Activated CD8-positive, alpha-beta T cell treated with anti-CD3 and anti-CD28 coated beads, Interleukin-2, amount 10 ng/mL, durations not matched to agents 7 days and 5 days (primary cell): ENCODE results near the gene SRMS. TPM values are rescaled to one million over a fixed set of nuclear protein-coding genes. Genes with fewer than 3 reads are reported as not detected.
"Not testable (repeated sequence)": the region's sequence is repeated elsewhere in the genome, so short reads cannot be mapped to it uniquely, and the experiment has no call there.

Source experiments
- ATAC-seq: fragments of 150-1000 bp; cut with Tn5 transposase; one replicate; pipeline ENCODE4 v1.10.0; 2021; ENCODE audit warnings: moderate library complexity
- CTCF ChIA-PET: fragments of 350-600 bp; sonication (Branson Sonifier 250); formaldehyde crosslinking; loops from one replicate; lab custom pipeline; 2021; ENCODE audit warnings: antibody characterized with exemption; lab: Charles Lee
- POLR2A ChIA-PET: fragments of 350-600 bp; sonication (Branson Sonifier 250); formaldehyde crosslinking; loops from one replicate; lab custom pipeline; 2021; ENCODE audit warnings: antibody characterized with exemption; lab: Charles Lee
- DNase-seq: peaks from one replicate; pipeline ENCODE4 v3.0.0-alpha.2; 2020
- H3K27ac Mint-ChIP-seq: one replicate; pipeline ENCODE4 v1.8.0; 2021; ENCODE audit warnings: mild to moderate bottlenecking, mixed read lengths
- H3K27me3 Mint-ChIP-seq: one replicate; pipeline ENCODE4 v1.8.0; 2021; ENCODE audit warnings: low read depth, mixed read lengths
- H3K36me3 Mint-ChIP-seq: one replicate; pipeline ENCODE4 v1.8.0; 2021; ENCODE audit warnings: low read depth, mixed read lengths
- H3K4me1 Mint-ChIP-seq: one replicate; pipeline ENCODE4 v1.8.0; 2021; ENCODE audit warnings: low read depth, mixed read lengths
- H3K4me3 Mint-ChIP-seq: one replicate; pipeline ENCODE4 v1.8.0; 2021; ENCODE audit warnings: mild to moderate bottlenecking, mixed read lengths
- H3K9me3 Mint-ChIP-seq: one replicate; pipeline ENCODE4 v1.8.0; 2022; ENCODE audit warnings: mixed read lengths; ENCODE audit not compliant: insufficient read depth
- total RNA-seq, 2 experiments: library from RNA; stranded (reverse); gene quantifications; one replicate each; pipeline ENCODE4 v1.2.3, GENCODE V29; 2021

The SRMS gene
- total RNA-seq, 2 experiments from 2014 or later, result not detected

DNA sequence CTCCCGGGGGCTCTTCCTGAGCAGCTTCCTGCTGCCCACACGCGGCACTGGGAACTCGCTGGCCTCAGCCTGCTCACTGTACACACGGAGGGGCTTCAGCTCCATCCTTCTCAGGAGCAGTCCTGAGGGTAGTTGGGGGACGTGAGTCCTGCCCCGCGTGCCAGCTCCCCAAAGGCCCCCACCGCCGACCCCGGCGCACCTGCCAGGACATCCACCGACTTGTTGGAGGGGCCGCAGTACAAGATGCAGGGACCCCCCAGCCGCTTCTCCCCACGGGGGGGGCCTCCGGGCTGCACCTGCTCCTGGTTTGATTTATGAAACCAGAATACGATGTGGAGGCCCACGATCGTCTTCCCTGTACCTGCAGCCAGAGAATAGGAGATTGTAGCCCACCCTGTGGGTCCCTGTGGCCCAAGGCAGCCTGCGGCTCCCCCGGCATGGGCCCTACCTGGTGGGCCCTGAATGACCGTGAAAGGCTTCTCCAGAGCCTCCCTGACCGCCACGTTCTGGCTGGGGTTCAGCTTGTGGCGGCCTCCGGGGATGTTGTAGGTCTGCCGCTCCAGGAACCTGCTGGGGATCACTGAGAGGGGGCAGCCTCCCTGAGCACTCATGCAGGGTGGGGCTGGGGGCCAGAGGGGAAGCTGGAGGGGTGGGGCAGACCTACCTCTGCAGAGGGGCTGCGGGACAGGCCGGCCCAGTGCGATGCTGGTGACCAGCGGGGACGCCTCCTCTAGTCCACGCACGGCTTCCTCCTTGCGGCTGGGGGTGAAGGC lies 14.3 kb upstream of the SRMS start:
- H3K4me3 Mint-ChIP-seq, result no peak overlapping the region
- DNase-seq, result no peak
- H3K4me1 Mint-ChIP-seq, result peaks cover 3% of the 10 kb centered on the region
- H3K27ac Mint-ChIP-seq, result no peak overlapping the region
- no peaks in the 10 kb centered on the region for H3K9me3 Mint-ChIP-seq
- CTCF ChIA-PET, result interaction anchor here (0.7 kb wide), 1 partner anchor 24 kb away, joined by 3 read pairs; the partner anchor contains the start of gene PTK6
- ATAC-seq, result no peak
- peaks cover 41% of the 10 kb centered on the region for H3K36me3 Mint-ChIP-seq
- no peaks in the 10 kb centered on the region for H3K27me3 Mint-ChIP-seq
- POLR2A ChIA-PET, result no interaction called here

DNA sequence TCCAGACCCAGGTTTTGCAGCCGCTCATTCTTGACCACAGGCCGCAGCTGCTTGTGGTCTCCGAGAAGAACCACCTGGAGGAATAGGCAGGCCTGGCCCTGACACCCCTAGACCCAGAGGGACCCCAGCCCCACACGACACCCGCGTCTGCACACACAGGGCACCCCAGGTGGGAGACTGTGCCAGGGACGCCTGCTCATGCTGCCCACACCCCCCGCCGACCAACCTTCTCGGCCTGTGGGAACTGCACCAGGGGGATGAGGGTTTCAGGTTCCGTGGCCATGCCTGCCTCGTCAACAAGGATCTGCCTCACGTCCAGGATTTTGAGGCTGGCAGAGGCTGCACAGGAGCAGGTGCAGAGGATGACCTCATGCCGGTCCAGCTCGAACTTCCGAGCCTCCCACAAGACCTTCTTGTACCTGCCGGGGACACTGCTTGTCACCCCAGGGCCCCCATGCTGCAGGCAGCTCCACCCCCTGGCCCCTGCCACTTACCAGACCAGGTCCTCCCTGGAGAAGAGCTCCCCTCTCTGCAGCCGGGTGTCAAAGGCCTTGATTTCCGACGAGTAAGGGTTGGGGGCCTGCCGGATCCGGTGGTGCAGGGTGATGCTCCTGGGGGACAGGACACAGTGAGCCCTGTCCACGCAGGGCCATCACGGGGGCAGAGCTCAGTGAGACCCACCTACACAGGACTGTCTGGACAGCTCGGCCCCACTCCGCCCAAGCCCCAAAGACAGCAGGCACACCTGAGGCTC lies 13.5 kb upstream of the SRMS start:
- POLR2A ChIA-PET, result no interaction called here

DNA sequence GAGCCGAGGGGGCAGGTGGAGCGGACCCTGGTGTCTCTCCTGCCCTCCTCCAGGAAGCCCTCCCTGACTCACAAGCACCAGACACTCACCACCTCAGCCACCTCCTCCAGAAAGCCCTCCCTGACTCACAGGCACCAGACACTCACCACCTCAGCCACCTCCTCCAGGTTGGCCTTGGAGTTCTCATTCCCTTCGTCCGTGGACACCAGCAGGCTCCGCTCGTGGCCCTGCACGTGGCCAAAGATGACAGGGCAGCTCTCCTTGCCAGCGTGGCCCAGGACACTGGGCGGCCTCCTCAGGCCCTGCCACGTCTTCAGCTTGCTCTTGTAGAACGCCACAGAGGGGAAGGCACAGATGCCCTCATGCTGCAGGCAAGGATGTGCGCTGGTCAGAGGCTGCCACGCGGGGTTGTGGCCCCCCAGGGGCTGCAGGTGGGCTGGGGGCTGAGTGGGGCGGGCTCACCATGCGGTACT lies 12.8 kb upstream of the SRMS start:
- Mint-ChIP-seq H3K9me3 (no peaks in the 10 kb centered on the region), H3K4me1 (peaks cover 3% of the 10 kb centered on the region), H3K27ac (peak overlapping the region; percentile 60), H3K27me3 (no peaks in the 10 kb centered on the region), H3K36me3 (peaks cover 34% of the 10 kb centered on the region), H3K4me3 (no peak overlapping the region)
- no peak for DNase-seq
- no peak for ATAC-seq
- ChIA-PET CTCF (no interaction called here), POLR2A (no interaction called here)

More for the DNA sequence above, 13.5 kb upstream of the SRMS start:
- no peaks in the 10 kb centered on the region for H3K27me3 Mint-ChIP-seq
- CTCF ChIA-PET, result no interaction called here
- no peak overlapping the region for H3K4me3 Mint-ChIP-seq
- H3K36me3 Mint-ChIP-seq, result peaks cover 40% of the 10 kb centered on the region
- no peak for ATAC-seq
- DNase-seq, result no peak
- peaks cover 3% of the 10 kb centered on the region for H3K4me1 Mint-ChIP-seq
- H3K27ac Mint-ChIP-seq, result no peak overlapping the region
- H3K9me3 Mint-ChIP-seq, result no peaks in the 10 kb centered on the region

DNA sequence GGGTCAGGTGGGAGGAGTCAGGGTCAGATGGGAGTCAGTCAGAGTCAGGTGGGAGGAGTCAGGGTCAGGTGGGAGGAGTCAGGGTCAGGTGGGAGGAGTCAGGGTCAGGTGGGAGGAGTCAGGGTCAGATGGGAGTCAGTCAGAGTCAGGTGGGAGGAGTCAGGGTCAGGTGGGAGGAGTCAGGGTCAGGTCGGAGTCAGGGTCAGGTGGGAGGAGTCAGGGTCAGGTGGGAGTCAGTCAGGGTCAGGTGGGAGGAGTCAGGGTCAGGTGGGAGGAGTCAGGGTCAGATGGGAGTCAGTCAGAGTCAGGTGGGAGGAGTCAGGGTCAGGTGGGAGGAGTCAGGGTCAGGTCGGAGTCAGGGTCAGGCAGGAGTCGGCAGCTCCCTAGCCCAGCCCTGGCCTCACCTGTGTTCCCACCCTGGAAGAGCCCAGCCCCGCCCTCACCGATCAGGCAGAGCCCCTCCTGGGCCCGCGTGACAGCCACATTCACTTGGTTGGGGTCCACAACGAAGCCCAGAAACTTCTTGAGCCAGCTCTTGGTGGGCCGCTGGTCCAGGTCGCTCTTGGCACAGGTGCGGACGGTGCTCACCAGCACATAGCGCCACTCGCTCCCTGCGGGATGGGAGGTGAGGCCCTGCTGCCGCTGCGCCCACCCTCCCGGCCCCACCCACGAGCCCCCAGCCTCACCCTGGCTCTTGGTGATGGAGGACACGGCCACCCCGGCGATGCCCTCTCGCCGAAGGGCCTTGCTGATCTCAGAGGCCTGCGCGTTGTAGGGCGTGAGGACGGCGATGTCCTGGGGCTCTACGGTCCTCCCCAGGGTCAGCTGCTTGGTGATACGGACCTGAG lies 12.2 kb upstream of the SRMS start:
- H3K27ac Mint-ChIP-seq, H3K27me3 Mint-ChIP-seq, CTCF ChIA-PET, H3K4me3 Mint-ChIP-seq, H3K9me3 Mint-ChIP-seq, DNase-seq, H3K4me1 Mint-ChIP-seq, POLR2A ChIA-PET: not testable (repeated sequence)
- ATAC-seq, result peak; percentile 24
- peaks cover 34% of the 10 kb centered on the region for H3K36me3 Mint-ChIP-seq

DNA sequence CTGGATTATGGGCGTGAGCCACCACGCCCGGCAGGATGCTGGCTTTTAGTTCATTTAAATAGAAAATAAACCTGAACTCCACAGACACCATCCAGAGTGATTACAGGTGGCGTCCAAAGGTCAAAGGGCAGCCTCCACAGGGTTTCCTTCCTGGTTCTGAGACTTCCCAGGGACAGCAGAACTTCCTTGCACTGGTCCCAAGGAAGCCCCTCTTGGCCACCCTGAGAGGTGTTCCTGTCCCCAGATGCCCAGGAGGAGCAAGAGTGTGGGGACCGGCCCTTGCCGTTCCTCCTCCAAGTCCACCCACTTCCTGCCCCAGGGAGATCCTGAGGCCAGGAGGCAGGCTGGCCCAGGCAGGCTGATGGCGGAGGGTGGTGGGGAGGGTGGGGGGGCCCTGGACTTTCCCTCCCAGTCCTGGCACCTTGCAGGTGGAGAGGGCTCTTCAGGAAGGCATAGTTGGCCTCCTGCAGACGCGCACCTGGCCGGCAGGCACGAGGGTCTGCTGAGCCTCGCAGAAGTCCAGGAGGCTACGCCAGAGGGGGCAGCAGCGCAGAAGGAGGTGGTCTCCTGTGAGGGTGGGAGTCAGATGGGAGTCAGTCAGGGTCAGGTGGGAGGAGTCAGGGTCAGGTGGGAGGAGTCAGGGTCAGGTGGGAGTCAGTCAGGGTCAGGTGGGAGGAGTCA lies 11.4 kb upstream of the SRMS start:
- ChIA-PET POLR2A (no interaction called here), CTCF (no interaction called here)
- Mint-ChIP-seq H3K4me1 (peaks cover 6% of the 10 kb centered on the region), H3K4me3 (no peak overlapping the region), H3K27me3 (no peaks in the 10 kb centered on the region), H3K27ac (no peak overlapping the region), H3K9me3 (no peaks in the 10 kb centered on the region), H3K36me3 (peaks cover 30% of the 10 kb centered on the region)
- no peak for DNase-seq
- ATAC-seq, result no peak

DNA sequence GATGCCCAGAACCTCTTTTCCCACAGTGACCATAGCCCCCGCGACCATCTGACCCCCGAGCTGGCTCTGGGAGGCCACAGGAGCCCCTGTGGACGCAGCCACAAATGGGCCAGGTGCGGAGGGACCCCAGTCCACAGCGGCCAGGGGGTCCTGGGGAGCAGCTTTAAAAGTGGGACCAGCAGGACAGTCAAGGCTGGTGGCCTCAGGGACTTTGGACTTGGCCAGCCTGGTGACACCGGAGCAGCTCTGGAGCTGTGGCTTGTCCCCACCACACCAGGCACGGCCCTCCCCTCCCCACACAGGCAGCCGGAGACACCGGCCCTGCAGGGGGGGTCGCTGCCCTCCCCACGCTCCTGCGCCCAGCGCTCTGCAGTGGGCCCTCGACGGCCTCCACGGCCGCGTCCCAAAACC lies 9.9 kb upstream of the SRMS start:
- POLR2A ChIA-PET, result interaction anchor here (1.6 kb wide), 1 partner anchor 16 kb away, joined by 4 read pairs; no protein-coding TSS in a partner anchor
- Mint-ChIP-seq H3K27ac (no peak overlapping the region), H3K4me1 (peaks cover 15% of the 10 kb centered on the region), H3K9me3 (no peaks in the 10 kb centered on the region), H3K4me3 (no peak overlapping the region), H3K27me3 (no peaks in the 10 kb centered on the region), H3K36me3 (peaks cover 28% of the 10 kb centered on the region)
- ATAC-seq, result no peak
- no peak for DNase-seq
- CTCF ChIA-PET, result no interaction called here

DNA sequence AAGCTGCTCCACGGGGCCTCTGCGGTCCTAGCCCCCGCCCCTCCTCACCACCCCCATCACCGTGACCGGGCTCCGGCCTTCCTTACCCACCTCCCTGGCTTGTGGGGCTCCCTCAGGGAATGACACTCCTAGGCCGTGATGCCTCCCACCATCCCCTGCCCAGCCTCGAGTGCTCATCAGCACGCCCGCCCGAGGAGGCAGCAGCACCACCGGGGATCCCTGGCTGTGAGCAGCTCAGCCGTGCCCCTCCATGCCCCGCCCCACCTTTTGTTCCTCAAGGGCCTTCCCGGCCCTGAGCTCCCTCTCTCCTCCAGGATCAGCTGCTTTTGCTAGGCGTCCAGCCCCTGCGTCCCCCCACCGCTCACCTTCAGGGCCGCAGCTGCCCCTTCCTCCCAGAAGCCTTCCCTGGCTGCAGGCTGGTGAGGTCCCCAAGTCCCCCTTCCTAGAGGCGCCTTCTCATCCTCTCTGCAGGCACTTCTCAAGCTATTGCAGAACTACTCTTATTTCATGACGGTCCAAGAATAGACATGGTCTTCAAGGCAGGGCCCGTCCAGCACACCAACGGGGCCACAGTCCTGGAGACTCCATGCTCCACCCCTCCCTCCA lies 9.4 kb upstream of the SRMS start:
- Mint-ChIP-seq H3K4me3 (no peak overlapping the region), H3K27me3 (no peaks in the 10 kb centered on the region), H3K27ac (no peak overlapping the region), H3K4me1 (peaks cover 20% of the 10 kb centered on the region), H3K36me3 (peaks cover 27% of the 10 kb centered on the region), H3K9me3 (no peaks in the 10 kb centered on the region)
- ATAC-seq (no peak), DNase-seq (no peak)
- CTCF ChIA-PET, result no interaction called here
- POLR2A ChIA-PET, result interaction anchor here (1.6 kb wide), 1 partner anchor 16 kb away, joined by 4 read pairs; no protein-coding TSS in a partner anchor

DNA sequence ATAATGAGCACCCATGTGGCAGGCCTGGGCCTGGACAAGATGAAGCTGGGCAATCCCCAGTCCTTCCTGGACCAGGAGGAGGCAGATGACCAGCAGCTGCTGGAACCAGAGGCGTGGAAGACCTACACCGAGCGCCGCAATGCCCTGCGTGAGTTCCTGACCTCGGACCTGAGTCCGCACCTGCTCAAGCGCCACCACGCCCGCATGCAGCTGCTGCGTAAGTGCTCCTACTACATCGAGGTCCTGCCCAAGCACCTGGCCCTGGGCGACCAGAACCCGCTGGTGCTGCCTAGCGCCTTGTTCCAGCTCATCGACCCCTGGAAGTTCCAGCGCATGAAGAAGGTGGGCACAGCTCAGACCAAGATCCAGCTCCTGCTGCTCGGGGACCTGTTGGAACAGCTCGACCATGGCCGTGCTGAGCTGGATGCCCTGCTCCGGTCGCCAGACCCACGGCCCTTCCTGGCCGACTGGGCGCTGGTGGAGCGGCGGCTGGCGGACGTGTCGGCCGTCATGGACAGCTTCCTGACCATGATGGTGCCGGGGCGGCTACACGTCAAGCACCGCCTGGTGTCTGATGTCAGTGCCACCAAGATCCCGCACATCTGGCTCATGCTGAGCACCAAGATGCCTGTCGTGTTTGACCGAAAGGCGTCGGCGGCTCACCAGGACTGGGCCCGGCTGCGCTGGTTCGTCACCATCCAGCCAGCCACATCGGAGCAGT lies 8.3 kb upstream of the SRMS start:
- Mint-ChIP-seq H3K9me3 (no peaks in the 10 kb centered on the region), H3K27ac (no peak overlapping the region), H3K27me3 (peaks cover 5% of the 10 kb centered on the region), H3K4me1 (peaks cover 22% of the 10 kb centered on the region), H3K4me3 (no peak overlapping the region), H3K36me3 (peaks cover 19% of the 10 kb centered on the region)
- ChIA-PET CTCF (interaction anchor here (1.8 kb wide), 1 partner anchor 86 kb away, joined by 5 read pairs; no protein-coding TSS in a partner anchor), POLR2A (interaction anchor here (0.7 to 1.3 kb wide), 2 partner anchors 12 kb away, joined by 3 to 8 read pairs; no protein-coding TSS in a partner anchor)
- ATAC-seq (no peak), DNase-seq (no peak)

DNA sequence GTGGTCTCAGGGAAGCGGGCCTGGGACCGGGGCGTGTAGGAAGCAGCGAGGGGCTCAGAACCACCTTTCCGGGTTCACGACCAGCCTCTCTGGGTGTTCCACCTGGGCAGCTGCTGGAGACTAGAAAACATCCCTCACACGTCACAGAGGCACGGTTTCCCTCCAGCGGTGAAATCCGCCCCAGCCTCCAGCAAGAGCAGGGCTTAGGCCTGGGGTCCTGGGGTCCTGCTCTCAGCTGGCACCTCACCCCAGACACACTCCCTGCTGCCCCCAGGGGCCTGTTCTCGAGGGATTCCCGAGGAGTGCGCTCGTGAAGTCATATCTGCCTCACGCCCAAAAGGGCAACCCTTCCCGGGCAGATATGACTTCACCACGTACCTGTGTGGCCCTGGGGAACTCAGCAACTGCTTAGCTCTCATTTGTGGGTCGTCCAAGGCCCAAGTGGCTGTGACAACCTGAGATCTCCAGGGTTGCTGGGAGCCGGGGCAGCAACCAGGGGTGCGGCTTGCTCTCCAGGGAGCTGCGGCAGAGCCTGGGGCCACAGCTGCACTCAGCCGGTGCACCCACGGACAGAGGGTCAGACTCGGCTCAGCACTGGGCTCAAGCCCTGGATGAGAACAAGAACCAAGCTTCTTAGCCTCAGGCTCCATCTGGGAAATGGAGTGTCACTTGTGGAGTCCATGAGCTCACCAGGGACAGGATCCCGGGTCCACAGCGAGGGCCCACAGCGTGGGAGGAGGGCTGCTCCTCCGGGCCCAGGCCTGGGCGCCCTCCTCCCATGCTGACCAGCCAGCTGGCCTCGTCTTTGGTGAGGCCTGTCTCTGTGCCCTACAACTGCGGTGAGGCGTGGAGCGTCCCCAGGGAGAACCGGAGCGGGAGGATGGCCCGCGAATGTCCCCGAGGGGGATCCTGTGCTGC lies 7.1 kb upstream of the SRMS start:
- no peak for ATAC-seq
- H3K27ac Mint-ChIP-seq, result no peak overlapping the region
- peaks cover 22% of the 10 kb centered on the region for H3K4me1 Mint-ChIP-seq
- DNase-seq, result no peak
- CTCF ChIA-PET, result interaction anchor here (1.1 to 1.8 kb wide), 2 partner anchors 87 to 231 kb away, joined by 3 to 5 read pairs; no protein-coding TSS in a partner anchor
- H3K36me3 Mint-ChIP-seq, result peaks cover 10% of the 10 kb centered on the region
- POLR2A ChIA-PET, result interaction anchor here (0.9 to 1.3 kb wide), 2 partner anchors 13 to 19 kb away, joined by 3 to 8 read pairs; partner anchors contain the start of gene HELZ2
- no peak overlapping the region for H3K4me3 Mint-ChIP-seq
- peaks cover 8% of the 10 kb centered on the region for H3K27me3 Mint-ChIP-seq
- no peaks in the 10 kb centered on the region for H3K9me3 Mint-ChIP-seq
